ENCODE data around the gene FXYD5.

- TF ChIP-seq ZNF274 (IDR thresholded peaks at IDR 0.05; ENCODE audit: low read depth, low read length) (no peak), YY1 (IDR thresholded peaks at IDR 0.05; ENCODE audit: insufficient read depth, insufficient read length) (no peak), SUZ12 (IDR thresholded peaks at IDR 0.05; ENCODE audit: extremely low read depth, insufficient read depth, insufficient read length) (no peak)
Measured at GRCh38 chr19:35160629-35161433, 6.3 kb downstream of the FXYD5 start.
